ENCODE measurements around the gene CHPF2.

CHPF2 gene

DNA sequence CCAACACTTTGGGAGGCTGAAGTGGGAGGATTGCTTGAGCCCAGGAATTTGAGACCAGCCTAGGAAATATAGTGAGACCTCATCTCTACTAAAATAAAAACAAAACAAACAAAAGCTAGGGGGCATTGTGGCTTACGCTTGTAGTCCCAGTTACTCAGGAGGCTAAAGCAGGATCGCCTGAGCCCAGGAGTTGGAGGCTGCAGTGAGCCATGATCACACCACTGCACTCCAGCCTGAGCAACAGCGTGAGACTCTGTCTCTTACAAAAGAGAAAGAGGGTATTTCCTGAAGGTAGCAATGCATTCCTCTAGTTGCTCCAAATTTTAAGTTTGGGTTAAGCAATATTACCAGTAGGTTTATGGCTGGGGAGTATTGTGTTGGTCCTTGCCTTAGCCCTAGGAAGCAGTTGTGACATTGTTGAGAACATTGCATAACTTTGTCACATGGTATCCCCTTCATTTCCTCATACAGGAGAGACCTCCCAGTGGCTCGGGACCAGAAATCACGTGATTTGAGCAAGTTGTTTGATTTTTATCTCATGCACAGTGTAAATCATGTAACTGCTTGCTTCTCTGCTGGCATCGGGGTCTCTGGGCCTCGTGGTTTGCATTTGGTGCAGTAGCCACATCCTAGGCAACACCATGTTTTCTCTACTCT, 39.5 kb downstream of the CHPF2 start:
- DNase-seq, result peak; percentile 11

DNA sequence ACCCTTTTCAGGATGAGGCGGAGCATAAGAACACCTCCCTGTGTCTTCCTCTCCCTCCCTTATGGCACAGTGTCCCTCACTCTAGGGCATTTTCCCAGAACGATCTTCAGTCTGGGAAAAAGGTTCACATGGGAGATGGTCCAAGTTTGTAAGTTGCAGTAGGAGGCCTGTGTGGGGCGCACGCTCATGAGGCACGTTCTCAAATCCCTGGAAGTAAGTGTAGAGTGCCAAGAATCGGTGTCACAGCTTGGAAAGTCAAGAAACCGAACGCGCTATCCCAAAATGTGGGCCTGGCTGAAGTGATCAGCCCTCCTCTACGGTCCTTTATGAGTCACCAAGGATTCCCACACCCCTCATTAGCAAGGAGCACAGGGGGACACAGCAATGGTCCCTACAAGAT, 40.1 kb downstream of the CHPF2 start:
- no peak for DNase-seq

DNA sequence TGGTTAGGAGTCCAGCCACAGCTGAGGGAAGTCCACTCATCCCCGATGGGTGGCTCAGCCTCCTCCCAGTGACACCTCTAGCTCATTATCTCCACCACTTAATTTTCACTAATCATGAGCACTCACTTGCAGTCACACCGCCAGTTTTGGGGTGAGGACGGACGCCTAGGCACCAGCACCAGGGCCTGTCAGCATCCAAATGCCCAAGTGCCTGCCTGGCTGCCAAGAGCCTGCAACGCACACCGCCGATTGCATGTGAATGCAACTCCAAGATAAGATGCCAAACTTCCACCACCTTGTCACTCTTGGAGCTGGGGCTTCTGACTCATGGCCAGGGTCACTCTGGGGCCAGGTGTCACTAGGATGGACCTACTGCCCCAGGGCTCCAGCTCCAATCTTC, 40.6 kb downstream of the CHPF2 start:
- DNase-seq, result no peak

DNA sequence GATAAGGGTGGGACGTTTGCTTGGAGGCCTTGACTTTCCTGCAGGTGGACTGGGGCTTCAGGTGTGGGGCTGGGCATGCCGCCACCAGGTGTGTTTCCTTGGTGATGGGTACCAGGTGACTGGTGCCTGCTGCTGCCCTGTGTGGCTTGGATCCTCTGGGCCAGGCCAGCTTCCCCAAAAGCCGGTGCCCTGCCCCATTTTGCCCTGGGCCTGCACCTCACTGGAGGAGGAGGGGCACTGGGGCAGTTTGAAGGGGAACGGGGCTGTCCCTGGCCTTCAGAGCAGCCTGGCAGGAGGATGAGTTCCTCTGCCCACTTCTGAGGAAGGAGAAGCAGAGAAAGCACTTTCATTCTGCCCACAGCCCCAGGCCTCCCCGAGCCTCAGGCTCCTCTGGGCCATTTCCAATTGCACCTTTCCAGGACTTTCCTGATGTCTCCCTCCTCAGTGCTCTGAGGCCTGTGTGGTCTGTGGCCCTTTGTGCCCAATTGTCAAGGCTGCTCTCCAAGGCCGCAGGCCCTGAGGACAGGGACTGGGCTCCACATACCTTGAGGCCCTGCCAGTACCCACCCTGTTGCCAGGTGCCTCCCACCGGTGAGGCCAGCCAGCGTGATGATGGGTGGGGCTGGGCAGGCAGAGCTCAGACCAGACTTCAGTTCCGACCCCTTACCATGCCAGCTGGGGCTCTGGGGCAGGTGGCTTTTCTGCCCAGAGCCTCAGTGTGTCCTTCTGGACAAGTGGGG, 41.5 kb downstream of the CHPF2 start:
- DNase-seq, result no peak

DNA sequence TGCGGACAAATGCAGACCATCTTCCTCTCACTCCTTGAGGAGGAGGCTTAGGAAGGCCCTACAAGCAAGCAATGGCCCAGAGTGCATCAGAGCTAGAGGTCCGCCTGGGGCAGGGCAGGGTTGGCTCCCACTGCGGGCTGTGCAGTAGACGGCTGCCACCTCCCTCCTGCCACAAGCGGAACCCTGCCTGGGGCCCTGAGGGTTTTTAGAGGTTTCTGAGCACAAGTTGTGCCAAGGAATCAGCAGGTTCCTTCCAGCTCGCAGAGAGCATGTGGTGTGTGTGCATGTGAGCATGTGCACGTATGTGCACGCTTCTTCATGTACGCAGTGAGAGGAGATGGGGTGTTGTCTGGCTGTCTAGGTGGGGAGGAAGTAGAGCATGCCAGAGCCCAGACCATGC, 42.1 kb downstream of the CHPF2 start:
- no peak for DNase-seq

DNA sequence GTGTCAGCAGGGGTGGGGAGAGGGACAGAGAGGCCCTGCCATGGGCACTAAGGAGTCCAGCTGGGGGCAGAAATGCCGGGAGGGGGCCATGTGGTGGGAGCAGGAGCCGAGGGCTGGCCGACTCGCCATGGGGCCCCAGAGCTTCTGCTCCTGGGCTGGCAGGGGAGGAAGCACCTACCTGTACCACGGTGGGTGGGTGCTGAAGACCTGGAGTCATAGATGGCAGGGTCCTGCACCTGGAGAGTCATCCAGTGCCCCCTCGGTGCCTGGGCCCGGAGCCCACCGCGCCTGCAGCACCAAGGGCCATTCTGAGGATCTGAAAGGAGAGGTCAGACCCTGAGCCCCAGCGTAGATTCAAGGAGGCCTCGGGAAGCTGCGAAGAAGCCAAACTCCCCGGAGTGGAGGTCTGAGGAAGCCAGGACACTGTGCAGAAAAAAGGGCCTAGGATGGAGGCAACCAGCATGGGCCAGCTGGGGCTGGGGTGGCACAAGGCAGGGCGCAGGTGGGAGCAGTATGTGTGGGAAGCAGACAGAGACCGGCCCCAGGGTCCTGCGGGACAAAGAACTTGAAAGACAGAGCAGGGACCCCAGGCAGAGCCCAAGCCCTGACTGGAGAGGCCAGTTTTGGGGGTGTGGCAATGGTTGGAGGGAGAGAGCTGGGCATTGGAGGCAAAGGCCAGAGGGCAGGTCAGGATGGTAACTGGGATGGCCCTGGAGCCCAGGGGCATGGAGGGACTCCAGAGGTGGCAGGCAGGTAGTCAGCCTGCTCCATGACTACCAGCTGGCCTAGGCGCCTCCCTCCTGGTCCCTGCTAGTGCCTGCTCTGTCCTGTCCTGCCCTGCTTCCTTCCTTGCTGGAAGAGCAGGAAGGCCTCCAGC, 42.9 kb downstream of the CHPF2 start:
- DNase-seq, result no peak

DNA sequence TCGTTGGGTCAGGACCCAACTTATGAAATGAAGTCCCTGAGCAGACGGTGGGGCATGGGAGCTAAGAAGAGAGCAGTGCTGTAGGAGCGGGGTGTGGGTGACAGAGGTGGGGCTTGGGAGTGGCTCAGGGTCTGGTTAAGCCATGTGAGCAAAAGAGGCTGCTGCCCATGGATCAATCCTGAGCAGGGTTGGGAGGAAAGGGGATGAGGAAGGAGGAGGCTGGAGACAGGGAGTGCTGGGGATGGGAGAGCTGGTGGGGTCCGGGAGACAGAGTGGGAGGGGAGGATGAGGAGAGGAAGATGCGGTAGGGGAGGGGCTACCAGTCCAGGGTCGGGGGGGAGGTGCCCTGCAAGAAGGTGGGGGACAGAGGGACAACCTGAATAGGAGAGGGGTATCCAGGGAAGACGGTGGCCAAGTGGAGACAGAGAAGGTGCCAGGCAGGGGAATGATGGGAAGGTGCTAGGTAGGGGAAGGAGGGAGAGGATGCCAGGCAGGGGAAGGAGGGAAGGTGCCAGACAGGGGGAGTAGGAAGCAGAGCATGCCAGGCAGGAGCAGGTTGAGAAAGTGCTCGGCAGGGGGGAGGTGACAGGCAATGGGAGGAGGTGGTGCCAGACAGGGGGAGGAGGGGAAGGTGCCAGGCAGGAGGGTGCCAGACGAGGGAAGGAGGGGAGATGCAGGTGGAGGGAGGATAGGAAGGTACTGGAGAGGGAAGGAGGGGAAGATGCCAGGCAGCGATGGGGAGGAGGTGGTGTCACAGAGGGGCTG, 43.7 kb downstream of the CHPF2 start:
- no peak for DNase-seq

DNA sequence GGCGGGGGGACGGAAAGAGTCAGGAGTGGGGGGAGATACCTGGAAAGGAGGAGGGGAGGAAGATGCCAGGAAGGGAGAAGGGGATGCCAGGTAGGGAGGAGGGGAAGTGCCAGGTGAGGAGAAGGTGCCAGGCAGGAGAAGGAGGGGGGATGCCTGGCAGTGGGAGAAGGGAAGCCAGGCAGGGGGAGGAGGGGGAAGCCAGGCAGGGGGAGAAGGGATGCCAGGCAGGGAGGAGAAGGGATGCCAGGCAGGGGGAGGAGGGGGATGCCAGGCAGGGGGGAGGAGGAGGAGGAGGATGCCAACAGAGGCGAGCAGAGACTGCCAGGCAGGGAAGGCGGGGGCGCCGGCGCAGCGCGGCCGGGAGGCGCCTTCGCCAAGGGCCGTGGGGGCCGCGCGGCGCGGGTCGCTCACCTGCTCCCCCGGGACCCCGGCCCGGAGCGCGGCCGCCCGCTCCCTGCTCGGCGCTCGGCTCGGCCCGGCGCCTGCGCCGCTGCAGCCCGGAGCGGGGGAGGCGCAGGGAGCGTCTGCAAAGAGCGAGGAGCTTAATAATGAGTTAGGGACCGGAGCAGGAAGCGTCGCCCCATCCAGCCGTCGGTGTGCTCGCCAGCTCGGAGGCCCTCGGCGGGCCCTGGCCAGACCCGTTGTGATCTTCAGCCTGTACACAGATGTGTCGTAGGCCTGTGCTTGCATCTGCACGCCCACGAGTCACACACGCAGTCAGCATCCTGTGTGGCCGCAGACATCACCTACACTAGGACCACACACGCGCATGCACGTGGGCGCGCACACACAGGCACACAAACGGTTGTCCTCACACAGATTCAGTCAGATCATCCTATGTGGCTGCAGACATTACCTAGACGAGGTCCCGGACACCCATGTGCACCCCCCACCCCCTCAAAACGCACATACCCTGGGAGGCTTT, 44.6 kb downstream of the CHPF2 start:
- DNase-seq, result peak; percentile 60

DNA sequence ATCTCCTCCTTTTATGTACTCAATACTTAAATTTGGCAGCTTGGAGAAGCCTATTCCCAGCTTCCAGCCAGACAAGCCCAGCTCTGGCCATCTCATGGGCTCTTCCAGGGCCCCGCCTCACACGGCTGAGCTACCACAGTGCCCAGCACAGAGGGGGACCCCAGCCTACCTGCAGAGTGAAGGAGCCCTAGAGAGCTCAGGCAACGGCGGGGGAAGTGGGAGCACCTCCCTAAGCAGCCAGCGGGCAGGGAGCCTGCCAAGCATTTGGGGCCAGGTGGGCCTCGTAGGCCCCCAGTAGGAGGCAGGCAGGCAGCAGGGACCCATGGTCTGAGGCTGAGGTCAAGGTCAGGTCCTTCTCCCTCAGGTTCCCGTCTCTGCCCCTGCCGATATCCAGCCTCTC, 45.3 kb downstream of the CHPF2 start:
- DNase-seq, result no peak

DNA sequence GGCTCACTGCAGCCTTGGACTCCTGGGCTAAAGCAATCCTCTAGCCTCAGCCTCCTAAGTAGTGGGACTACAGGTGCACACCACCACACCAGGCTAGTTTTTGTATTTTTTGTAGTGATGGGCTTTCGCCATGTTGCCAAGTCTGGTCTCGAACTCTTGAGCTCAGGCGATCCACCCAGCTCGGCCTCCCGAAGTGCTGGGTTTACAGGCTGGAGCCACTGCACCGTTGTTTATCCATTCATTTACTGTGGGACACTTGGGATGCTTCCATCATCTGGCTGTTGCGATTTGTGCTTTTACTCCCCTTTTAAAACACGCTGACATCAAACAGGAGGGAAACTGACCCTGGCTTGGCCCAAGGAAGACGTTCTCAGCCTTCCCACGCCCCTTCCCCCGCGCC, 46.7 kb downstream of the CHPF2 start:
- no peak for DNase-seq

DNA sequence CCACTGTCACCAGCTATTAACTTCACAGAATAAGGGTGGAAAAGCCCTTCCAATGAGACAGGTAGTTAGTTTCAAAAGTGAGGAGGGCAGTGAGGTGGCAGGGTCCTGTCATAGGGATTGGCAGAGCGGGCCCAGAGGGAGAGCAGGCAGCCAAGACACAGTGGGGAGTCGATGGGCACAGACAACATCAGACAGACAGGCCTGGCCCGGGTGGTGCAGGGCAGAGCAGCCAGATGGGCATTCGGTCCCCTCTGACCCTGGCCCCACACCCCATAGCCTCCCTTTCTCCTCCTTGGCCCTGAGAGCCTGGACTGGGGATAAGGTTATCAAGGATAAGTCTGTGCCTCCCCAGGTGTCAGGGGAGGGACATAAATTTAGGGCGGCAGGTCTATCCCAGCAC, 47.6 kb downstream of the CHPF2 start:
- DNase-seq, result no peak

DNA sequence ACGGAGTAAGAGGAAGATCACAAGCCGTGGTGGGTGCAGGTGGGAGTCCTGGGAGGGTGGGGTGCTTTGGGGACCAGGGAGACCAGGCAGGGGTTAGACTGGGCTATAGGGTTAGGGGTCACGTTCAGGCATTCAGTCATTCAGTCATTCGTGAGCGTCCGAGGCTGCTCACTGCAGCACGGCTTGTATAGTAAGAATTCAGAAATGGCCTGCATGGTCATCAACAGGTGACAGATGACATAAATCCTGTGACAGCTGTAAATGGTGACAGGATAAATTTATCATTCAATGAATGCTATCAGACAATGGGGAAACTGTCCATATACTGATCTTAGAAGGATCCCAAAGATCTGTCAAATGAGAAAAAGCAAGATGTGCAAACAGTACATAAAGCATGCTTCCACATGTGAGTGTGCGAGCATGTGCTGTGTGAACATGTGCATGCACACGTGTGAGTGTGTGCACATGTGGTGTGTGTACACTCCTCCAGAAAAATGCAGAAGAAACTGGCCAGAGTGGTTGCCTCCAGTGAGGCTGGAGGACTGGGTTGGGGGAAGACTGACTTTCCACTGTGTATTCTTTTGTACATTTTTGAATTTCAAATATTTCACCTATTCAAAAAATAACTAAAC, 48.2 kb downstream of the CHPF2 start:
- DNase-seq, result no peak

DNA sequence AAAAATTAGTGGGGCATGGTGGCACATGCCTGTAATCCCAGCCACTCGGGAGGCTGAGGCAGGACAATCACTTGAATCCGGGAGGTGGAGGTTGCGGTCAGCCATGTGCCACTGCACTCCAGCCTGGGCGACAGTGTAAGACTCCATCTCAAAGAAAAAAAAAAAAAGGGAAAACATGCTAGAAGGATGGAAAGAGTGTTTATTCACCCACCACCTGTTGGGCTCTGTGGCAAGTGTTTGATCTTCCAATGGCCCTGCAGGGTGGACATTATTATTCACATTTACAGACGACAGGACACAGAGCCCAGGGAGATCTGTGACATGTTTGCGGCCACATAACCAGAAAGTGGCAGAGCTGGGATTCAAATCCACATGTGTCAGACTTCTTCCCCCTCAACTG, 49.4 kb downstream of the CHPF2 start:
- DNase-seq, result no peak

DNA sequence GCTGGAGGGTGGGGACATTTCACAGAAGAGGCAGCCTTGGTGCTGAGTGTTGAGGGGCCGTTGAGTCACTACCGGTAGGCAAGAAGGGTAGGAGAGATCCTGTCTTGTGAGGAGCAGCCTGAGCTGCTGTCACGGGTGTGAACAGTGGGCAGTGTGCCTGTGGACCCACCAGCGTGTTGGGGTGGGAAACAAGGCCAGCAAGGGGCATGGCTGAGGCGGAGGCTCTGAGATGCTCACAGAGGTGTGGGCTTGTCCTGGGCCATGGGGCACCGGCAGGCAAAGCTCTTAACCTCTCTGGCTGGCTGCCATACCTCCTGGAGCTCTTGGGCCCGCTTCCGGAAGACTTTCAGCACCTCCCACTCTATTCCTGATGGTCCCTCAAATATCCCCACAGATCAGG, 49.8 kb downstream of the CHPF2 start:
- DNase-seq, result no peak

DNA sequence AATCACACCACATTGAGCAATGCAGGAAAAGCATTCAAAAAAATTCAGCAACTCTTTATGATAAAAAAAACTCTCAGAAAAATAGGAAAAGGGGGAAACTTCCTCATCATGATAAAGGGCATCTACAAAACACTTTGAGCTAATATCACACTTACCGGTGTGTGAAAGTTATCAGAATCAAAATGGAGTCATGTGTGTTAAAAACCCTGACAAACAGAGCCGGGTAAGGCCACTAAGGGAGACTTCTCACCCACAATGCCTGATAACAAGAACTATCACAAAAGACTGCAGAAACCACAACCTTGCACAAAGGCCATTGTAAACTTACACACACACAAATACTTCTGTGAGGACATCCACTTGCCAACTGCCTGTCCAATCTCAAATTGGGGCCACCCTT, 51.0 kb downstream of the CHPF2 start:
- no peak for DNase-seq

DNA sequence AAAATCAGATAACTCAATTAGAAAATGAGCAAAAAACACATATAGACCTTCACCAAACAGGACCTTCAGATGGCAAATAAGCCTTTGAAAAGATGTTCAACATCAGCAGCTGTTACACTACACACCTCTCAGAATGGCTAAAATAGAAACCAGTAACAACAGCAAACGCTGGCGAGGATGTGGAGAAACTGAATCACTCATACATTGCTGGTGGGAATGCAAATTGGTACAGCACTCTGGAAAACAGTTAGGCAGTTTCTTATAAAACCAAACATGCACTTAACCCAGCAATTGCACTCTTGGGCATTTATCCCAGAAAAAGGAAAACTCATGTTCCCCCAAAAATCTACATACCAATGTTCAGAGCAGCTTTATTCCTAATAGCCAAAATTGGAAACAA, 53.9 kb downstream of the CHPF2 start:
- no peak for DNase-seq

Measured in EL (cell line).